Transverse colon (tissue), 1 donor: ENCODE measurements around the gene FIBCD1.

Experiments used
- EP300 ChIP-seq: sonication (generic); formaldehyde crosslinking; IDR thresholded peaks from one replicate; pipeline ENCODE4 v1.6.1; 2017; ENCODE audit warnings: antibody characterized with exemption, low read depth
- POLR2A ChIP-seq: fragments of 450-650 bp; IDR thresholded peaks from one replicate; pipeline ENCODE4 v1.6.1; 2016; ENCODE audit warnings: antibody characterized with exemption, mild to moderate bottlenecking, moderate library complexity

- TF ChIP-seq POLR2A (no peak), EP300 (no peak)
Measured at GRCh38 chr9:130961511-130962300, 22.7 kb upstream of the FIBCD1 start.
